ENCODE results near the gene NF2. TPM values are rescaled to one million over a fixed set of nuclear protein-coding genes. Genes with fewer than 3 reads are reported as not detected.

Gene NF2
- total RNA-seq, 2 donors from 2014 or later = 45.7 to 51.4 TPM

- peaks cover 30% of the 10 kb centered on the region for H3K27me3 Mint-ChIP-seq (ENCODE audit: insufficient read depth)
Measured at GRCh38 chr22:29707010-29707409, 103.6 kb downstream of the NF2 start.

DNA sequence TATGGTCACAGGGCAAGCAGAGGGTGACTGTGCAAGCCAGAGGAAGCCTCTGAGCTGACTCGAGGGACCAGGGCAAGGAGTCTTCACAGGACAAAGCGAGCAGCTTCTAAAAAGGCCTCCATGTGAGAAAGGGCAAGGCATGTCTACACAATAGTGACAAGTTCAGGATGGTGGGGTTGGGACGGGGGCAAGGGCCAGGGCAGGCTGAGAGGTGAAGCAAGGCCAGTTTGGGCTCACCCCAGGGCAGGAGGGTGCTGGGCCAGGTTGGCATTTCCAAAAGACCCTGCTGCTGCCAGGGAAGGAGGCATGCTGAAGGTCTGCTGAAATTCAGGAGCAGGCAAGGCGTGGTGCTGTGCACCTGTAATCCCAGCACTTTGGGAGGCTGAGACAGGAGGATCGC lies 104.0 kb downstream of the NF2 start:
- Mint-ChIP-seq H3K36me3 (ENCODE audit: low read depth) (no peaks in the 10 kb centered on the region), H3K4me1 (peaks cover 8% of the 10 kb centered on the region), H3K4me3 (no peak overlapping the region), H3K27me3 (ENCODE audit: insufficient read depth) (peaks cover 30% of the 10 kb centered on the region), H3K27ac (no peak overlapping the region), H3K9me3 (no peaks in the 10 kb centered on the region)
- no peak for TF ChIP-seq CTCF (conservative IDR thresholded peaks at IDR 0.05)
- 83 to 87% methylated on average over 3 to 5 of the region's 5 CpGs for WGBS, 2 experiments (ENCODE audit: insufficient coverage in 1 of 2, insufficient read length in 1 of 2)
- Histone ChIP-seq H3K4me1 (ENCODE audit: control insufficient read depth, insufficient read depth, low read length) (peaks cover 21% of the 10 kb centered on the region), H3K4me3 (ENCODE audit: low read length) (no peak overlapping the region), H3K36me3 (ENCODE audit: control insufficient read depth, insufficient read depth, low read length) (no peaks in the 10 kb centered on the region), H3K9ac (ENCODE audit: extremely low read depth, low read length, poor library complexity, severe bottlenecking) (no peak overlapping the region), H3K9me3 (ENCODE audit: control insufficient read depth, low read length) (no peaks in the 10 kb centered on the region), H3K27ac (ENCODE audit: low read depth, low read length) (peak overlapping the region; percentile 38), H3K27me3 (ENCODE audit: control insufficient read depth, insufficient read depth, low read length, poor library complexity, severe bottlenecking) (peaks cover 9% of the 10 kb centered on the region)
- no peak for DNase-seq

More at GRCh38 chr22:29707010-29707409, 103.6 kb downstream of the NF2 start:
- peaks cover 9% of the 10 kb centered on the region for H3K27me3 ChIP-seq (ENCODE audit: control insufficient read depth, insufficient read depth, low read length, poor library complexity, severe bottlenecking)
- no peaks in the 10 kb centered on the region for H3K9me3 ChIP-seq (ENCODE audit: control insufficient read depth, low read length)
- H3K27ac ChIP-seq (ENCODE audit: low read depth, low read length) = peak overlapping the region; percentile 72
- H3K4me3 ChIP-seq (ENCODE audit: low read length) = no peak overlapping the region
- no peak overlapping the region for H3K27ac Mint-ChIP-seq
- no peak overlapping the region for H3K9ac ChIP-seq (ENCODE audit: extremely low read depth, low read length, poor library complexity, severe bottlenecking)
- H3K9me3 Mint-ChIP-seq = no peaks in the 10 kb centered on the region
- H3K36me3 ChIP-seq (ENCODE audit: control insufficient read depth, insufficient read depth, low read length) = no peaks in the 10 kb centered on the region
- DNase-seq = no peak
- H3K4me1 ChIP-seq (ENCODE audit: control insufficient read depth, insufficient read depth, low read length) = peaks cover 24% of the 10 kb centered on the region
- TF ChIP-seq CTCF (conservative IDR thresholded peaks at IDR 0.05) = no peak
- 81 to 89% methylated on average over 14 to 18 of the region's 18 CpGs for WGBS, 2 experiments (ENCODE audit: insufficient coverage in 1 of 2, insufficient read length in 1 of 2)
- H3K36me3 Mint-ChIP-seq (ENCODE audit: low read depth) = no peaks in the 10 kb centered on the region
- H3K4me1 Mint-ChIP-seq = peaks cover 9% of the 10 kb centered on the region
- no peak overlapping the region for H3K4me3 Mint-ChIP-seq

DNA sequence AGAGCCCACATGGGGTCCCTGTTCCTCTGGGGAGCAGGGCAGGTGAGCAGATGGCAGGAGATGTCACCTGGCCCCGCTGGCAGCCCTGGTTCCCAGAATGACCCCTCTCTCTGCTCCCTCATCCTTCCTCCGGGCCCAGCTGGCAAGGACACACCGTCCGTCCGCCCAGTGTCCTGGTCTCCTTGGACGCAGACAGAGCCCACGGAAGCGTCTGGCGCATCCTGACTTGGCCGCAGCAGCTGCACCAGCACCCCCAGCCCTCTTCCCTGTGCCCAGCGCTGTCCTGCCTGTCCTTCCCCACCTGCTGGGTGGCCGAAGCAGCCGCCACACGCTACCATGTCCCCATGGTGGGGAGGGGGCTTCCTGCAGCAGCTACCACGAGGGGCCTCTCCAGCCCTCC lies 106.8 kb downstream of the NF2 start:
- no peaks in the 10 kb centered on the region for H3K4me1 ChIP-seq (ENCODE audit: control insufficient read depth, insufficient read depth, low read length)
- H3K27me3 Mint-ChIP-seq (ENCODE audit: insufficient read depth) = peaks cover 26% of the 10 kb centered on the region

More for the DNA sequence above, 106.8 kb downstream of the NF2 start:
- H3K36me3 ChIP-seq (ENCODE audit: control insufficient read depth, insufficient read depth, low read length) = no peaks in the 10 kb centered on the region
- no peaks in the 10 kb centered on the region for H3K36me3 Mint-ChIP-seq (ENCODE audit: low read depth)
- no peaks in the 10 kb centered on the region for H3K27me3 ChIP-seq (ENCODE audit: control insufficient read depth, insufficient read depth, low read length, poor library complexity, severe bottlenecking)
- no peaks in the 10 kb centered on the region for H3K9me3 ChIP-seq (ENCODE audit: control insufficient read depth, low read length)
- no peak overlapping the region for H3K27ac ChIP-seq (ENCODE audit: low read depth, low read length)
- no peak overlapping the region for H3K4me3 ChIP-seq (ENCODE audit: low read length)
- no peak for DNase-seq
- H3K4me1 Mint-ChIP-seq = no peaks in the 10 kb centered on the region
- H3K27ac Mint-ChIP-seq = no peak overlapping the region
- H3K4me3 Mint-ChIP-seq = no peak overlapping the region
- TF ChIP-seq CTCF (conservative IDR thresholded peaks at IDR 0.05) = no peak
- 92 to 96% methylated on average over 9 to 15 of the region's 15 CpGs for WGBS, 2 experiments (ENCODE audit: insufficient coverage in 1 of 2, insufficient read length in 1 of 2)
- no peak overlapping the region for H3K9ac ChIP-seq (ENCODE audit: extremely low read depth, low read length, poor library complexity, severe bottlenecking)
- no peaks in the 10 kb centered on the region for H3K9me3 Mint-ChIP-seq
